Stimulated activated CD8-positive, alpha-beta memory T cell treated with anti-CD3 and anti-CD28 coated beads, Interleukin-2, amount 100 ng/mL, for 48 hours (primary cell): ENCODE results near the gene KPNA1.
A peak's percentile ranks its signal among the peaks of the same experiment; 100 is the strongest.

Source experiments
- DNase-seq, 2 donors: peaks; one replicate each; pipeline ENCODE4 v3.0.0-alpha.2; 2020; ENCODE audit warnings: low read depth in 2 of 2

KPNA1 gene

DNA sequence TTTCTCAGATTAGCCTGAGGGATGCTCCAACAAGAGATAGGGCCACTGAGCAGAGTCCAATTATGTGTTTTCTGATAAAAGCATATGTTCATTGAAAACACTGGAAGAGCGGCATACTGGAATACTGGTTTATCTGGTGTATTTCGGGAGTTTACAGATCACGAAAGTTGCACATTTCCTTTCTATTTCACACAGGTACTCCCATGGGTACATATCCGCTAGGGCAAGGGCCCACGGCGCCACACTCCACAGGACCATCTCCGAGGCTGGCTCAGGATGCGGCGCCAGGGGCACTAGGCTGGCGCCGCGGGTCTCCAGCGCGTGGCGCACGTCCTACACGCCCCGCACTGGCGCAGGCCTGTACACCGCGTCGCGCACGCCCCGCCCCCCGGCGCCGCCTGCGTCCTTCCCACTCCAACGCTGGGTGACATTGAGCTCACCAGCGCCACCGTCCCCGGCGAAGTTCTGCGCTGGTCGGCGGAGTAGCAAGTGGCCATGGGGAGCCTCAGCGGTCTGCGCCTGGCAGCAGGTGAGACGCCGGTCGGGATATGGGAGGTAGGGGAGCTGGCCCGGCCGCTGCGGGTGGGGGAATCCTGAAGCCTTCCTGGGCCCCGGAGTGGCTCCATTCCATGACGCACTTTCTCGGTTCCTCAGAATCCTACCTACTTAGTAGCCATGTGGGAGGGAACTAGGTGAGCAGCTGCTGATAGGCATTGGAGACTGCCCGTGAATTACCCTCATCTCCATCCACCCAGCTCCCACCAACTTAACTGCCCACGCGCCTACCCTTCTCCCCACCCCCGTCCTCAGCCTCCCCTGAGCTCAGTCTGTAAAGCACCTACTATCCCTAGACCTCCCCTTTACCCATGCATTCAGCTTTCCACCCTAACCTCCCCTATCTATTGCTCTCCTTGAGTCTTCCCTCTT is 130.7 kb downstream of the KPNA1 start, which contains the start of gene FAM162A:
Gene FAM162A (plus strand): TSS at position 412 of the 927 bp plus-strand sequence. CDS start 84 bp downstream, at position 496.
- DNase-seq: peak; percentile 91

DNA sequence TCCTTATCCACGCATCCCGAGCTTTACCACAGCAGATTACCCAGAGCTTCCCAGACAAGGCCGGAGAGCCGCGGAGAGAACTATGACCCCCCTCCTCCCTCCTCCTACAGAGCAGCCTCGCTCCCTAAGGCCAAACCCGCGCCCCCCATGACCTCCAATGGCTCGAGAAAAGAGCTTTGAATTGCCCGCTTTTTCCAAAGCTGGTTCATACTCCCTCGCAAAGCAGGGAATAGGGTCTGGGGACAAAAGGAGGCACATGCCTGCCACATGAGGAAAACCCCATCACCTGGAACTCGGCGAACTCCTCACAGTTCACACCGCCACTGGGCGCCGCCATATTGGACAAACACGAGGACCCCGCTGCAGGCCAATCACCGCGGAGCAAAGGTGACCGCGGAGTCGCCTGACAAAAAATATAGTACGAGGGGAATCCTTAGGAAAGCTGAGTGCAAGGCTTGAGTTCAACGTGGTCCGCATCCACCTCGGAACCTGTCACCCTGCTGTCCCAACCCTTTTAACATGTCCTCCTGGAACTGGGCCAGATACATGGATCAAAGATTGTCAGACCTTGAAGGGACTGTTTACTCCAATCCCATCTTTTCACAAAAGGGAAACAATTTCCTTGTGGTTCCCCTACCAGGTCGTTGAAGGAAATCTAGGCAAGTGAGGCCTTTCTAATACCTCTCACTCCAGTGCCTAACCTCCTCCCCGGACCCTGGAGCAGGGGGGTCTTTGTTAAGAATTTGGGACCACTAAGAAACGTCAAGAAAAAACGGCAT is 131.7 kb downstream of the KPNA1 start, which contains the start of gene MIX23:
Gene MIX23 (minus strand): TSS at position 344 of the 779 bp plus-strand sequence. CDS start 7 bp downstream, at position 337.
- DNase-seq: peak; percentile 75 to 85

DNA sequence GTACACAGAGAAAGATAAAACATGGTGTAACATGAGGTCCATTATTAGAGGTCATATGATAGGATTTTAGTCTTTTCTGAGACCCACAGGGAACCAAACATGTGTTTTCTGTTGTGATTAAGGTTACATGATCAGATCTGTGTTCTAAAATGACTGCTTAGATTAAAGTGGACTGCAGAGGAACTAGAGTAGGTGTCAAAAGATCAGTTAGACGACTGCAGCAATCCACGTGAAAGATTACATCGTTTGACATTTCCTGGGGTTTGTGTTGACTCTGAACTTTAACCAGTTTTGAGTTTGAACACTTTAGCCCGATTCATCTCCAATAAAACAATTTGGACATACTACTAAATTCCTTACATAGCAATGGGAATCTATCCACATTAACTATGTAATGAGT is 136.8 kb downstream of the KPNA1 start:
- no peak for DNase-seq

DNA sequence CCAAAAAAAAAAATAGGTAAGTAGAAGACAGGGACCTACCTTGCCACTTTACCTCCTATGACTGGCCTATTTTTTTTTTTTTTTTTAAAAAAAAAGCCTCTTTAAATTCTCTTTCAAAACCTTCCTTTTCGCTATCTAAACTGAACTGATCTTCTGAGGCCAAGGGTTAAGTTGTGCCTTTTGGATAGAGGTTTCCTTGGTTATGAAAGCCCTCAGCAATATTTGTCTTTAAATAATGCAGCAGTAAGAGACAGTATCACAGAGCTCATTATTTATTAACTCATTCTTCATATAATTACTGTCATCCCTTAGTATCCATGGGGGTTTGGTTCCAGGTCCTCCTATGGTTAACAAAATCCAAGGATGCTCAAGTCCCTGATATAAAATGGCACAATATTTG is 140.7 kb downstream of the KPNA1 start:
- no peak for DNase-seq
